Panc1 (cell line): ENCODE measurements around the gene ARHGEF7. TPM values are rescaled to one million over a fixed set of nuclear protein-coding genes. Genes with fewer than 3 reads are reported as not detected.

Experiments used
- ATAC-seq: fragments of 200-7000 bp; cut with Tn5 transposase; 2 replicates; pipeline ENCODE4 v1.9.1; 2020; ENCODE audit warnings: mild to moderate bottlenecking, moderate library complexity
- BruUV-seq: library from RNA; stranded (reverse); fragments of 400-500 nt; replicated peaks from 2 replicates; lab custom pipeline; 2021; lab: Mats Ljungman, UMichigan
- CTCF ChIA-PET: fragments of 300-600 bp; sonication (Branson Sonifier 250); formaldehyde crosslinking; loops from one replicate; lab custom pipeline; 2022; ENCODE audit warnings: antibody characterized with exemption; lab: Charles Lee
- POLR2A ChIA-PET: fragments of 300-600 bp; sonication (Branson Sonifier 250); formaldehyde crosslinking; loops from one replicate; lab custom pipeline; 2022; ENCODE audit warnings: antibody characterized with exemption; lab: Charles Lee
- DNase-seq: peaks from one replicate; pipeline ENCODE4 v3.0.0-alpha.2; 2010; ENCODE audit warnings: low read depth, low spot score
- H3K27ac ChIP-seq: 2 replicates; pipeline ENCODE4 v1.5.1; 2011; ENCODE audit warnings: mild to moderate bottlenecking, low read length, inconsistent platforms
- H3K27me3 ChIP-seq: fragments of 200-500 bp; sonication (Bioruptor generic); 2 replicates; pipeline ENCODE4 v1.6.0; 2014; ENCODE audit warnings: low read length, inconsistent platforms; ENCODE audit not compliant: control insufficient read depth, insufficient read depth
- H3K36me3 ChIP-seq: fragments of 200-500 bp; sonication (Bioruptor generic); 2 replicates; pipeline ENCODE4 v1.5.1; 2014; ENCODE audit warnings: inconsistent platforms, mild to moderate bottlenecking, low read length, moderate library complexity; ENCODE audit not compliant: control insufficient read depth, insufficient read depth
- H3K4me1 ChIP-seq: 2 replicates; pipeline ENCODE4 v1.5.1; 2011; ENCODE audit warnings: inconsistent platforms, mild to moderate bottlenecking, low read length, moderate library complexity; ENCODE audit not compliant: control insufficient read depth, insufficient read depth
- H3K4me3 ChIP-seq, 2 experiments: 2 replicates each; pipeline ENCODE4 v1.5.1; 2011 to 2012; ENCODE audit warnings: low read depth in 2 of 2, low read length in 2 of 2, mild to moderate bottlenecking in 2 of 2, inconsistent platforms in 1 of 2, moderate library complexity in 1 of 2
- H3K9me3 ChIP-seq: fragments of 200-500 bp; sonication (Bioruptor generic); 2 replicates; pipeline ENCODE4 v1.5.1; 2014; ENCODE audit warnings: low read depth, mild to moderate bottlenecking, inconsistent platforms, low read length, moderate library complexity; ENCODE audit not compliant: control insufficient read depth, insufficient read depth
- CTCF ChIP-seq: fragments of 450-650 bp; IDR thresholded peaks from 2 replicates; pipeline ENCODE4 v1.5.1; 2017; ENCODE audit warnings: mild to moderate bottlenecking
- POLR2AphosphoS5 ChIP-seq: IDR thresholded peaks from 2 replicates; pipeline ENCODE4 v1.6.1; 2012; ENCODE audit warnings: mild to moderate bottlenecking, low read depth, low read length, moderate library complexity
- SIN3A ChIP-seq: IDR thresholded peaks from 2 replicates; pipeline ENCODE4 v1.6.1; 2012; ENCODE audit warnings: low read depth, mild to moderate bottlenecking, low read length, moderate library complexity, borderline replicate concordance; ENCODE audit not compliant: insufficient read depth
- TCF7L2 ChIP-seq: IDR thresholded peaks from 2 replicates; pipeline ENCODE4 v1.6.1; 2011; ENCODE audit warnings: mild to moderate bottlenecking, low read depth, low read length, inconsistent platforms
- in situ Hi-C: cut with HindIII; loops from 2 replicates; pipeline ENCODE4 v1.10.0; 2016; ENCODE audit warnings: low sequenced_read_pairs, low pct_unique_long_range_greater_than_20kb
- intact Hi-C: fragments of 100-400 bp; cut with micrococcal nuclease; formaldehyde crosslinking; loops from one replicate; pipeline ENCODE4 v1.10.0; 2022; ENCODE audit not compliant: unreplicated experiment
- total RNA-seq: library from RNA; stranded (reverse); gene quantifications from one replicate; pipeline ENCODE4 v1.2.1, GENCODE V29; 2021; ENCODE audit not compliant: unreplicated experiment
- TF ChIP-seq, protein P1 (sequence below), 2 experiments: IDR thresholded peaks; 2 replicates each; pipeline ENCODE4 v1.6.1; 2011 to 2012; ENCODE audit warnings: low read depth in 2 of 2, control low read depth in 1 of 2, low read length in 1 of 2, mild to moderate bottlenecking in 1 of 2, moderate library complexity in 1 of 2; ENCODE audit not compliant: insufficient read depth in 1 of 2

The ARHGEF7 gene
- total RNA-seq, 1 experiment from 2014 or later, result 36.4 TPM

DNA sequence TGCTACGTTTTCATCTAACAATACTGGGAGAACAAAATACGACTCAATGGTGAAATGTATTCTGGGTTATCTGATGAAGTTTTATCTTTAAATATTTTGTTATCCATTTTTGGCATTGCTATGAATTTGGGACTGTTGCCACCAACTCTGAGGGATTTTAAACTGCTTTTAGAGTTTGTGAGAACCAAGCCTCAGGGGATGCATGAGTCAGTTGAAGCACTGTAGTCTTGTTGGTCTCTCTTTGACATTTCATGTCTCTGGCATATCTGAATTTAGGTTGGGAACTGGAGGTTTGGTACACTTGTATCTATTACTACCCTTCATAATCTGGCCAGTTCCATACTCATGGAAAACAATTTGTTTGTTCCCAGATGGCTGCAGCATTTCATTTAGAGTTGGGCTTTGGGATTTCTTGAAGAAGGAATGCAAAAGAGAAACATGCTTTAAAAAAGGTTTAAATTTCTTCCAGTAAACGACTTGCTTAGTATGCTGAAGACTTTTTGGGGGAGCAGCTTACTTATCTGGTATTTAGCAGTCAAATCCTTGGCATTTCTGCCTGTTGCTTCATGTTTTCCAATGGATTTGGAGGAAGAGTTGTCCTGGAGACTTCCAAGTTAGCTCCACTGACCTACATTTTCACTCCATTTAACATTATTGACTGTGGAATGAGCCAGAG is 28.9 kb downstream of the ARHGEF7 start:
- no peak for TF ChIP-seq TCF7L2
- no peak for TF ChIP-seq POLR2AphosphoS5
- TF ChIP-seq, protein P1, sequence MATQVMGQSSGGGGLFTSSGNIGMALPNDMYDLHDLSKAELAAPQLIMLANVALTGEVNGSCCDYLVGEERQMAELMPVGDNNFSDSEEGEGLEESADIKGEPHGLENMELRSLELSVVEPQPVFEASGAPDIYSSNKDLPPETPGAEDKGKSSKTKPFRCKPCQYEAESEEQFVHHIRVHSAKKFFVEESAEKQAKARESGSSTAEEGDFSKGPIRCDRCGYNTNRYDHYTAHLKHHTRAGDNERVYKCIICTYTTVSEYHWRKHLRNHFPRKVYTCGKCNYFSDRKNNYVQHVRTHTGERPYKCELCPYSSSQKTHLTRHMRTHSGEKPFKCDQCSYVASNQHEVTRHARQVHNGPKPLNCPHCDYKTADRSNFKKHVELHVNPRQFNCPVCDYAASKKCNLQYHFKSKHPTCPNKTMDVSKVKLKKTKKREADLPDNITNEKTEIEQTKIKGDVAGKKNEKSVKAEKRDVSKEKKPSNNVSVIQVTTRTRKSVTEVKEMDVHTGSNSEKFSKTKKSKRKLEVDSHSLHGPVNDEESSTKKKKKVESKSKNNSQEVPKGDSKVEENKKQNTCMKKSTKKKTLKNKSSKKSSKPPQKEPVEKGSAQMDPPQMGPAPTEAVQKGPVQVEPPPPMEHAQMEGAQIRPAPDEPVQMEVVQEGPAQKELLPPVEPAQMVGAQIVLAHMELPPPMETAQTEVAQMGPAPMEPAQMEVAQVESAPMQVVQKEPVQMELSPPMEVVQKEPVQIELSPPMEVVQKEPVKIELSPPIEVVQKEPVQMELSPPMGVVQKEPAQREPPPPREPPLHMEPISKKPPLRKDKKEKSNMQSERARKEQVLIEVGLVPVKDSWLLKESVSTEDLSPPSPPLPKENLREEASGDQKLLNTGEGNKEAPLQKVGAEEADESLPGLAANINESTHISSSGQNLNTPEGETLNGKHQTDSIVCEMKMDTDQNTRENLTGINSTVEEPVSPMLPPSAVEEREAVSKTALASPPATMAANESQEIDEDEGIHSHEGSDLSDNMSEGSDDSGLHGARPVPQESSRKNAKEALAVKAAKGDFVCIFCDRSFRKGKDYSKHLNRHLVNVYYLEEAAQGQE (IDR thresholded peaks at IDR 0.05; ENCODE audit: insufficient read depth in 1 of 2, low read depth in 2 of 2, low read length in 1 of 2), result no peak
- TF ChIP-seq CTCF, result no peak
- TF ChIP-seq SIN3A, result no peak
- Histone ChIP-seq H3K36me3 (no peaks in the 10 kb centered on the region), H3K9me3 (no peaks in the 10 kb centered on the region), H3K4me3 (no peak overlapping the region), H3K27ac (no peak overlapping the region), H3K27me3 (no peaks in the 10 kb centered on the region), H3K4me1 (no peaks in the 10 kb centered on the region)
- no peak for DNase-seq
- ChIA-PET CTCF (no interaction called here), POLR2A (no interaction called here)
- intact Hi-C loops, result no loop called here
- BruUV-seq, result no TSS peak
- no peak for ATAC-seq
- in situ Hi-C loops, result no loop called here

GRCh38 chr13:111145071-111145470 is 30.0 kb downstream of the ARHGEF7 start:
- Histone ChIP-seq H3K27me3 (no peaks in the 10 kb centered on the region; the same call in 1 of the 2 replicates), H3K4me1 (no peaks in the 10 kb centered on the region), H3K9me3 (no peaks in the 10 kb centered on the region), H3K4me3 (no peak overlapping the region), H3K27ac (no peak overlapping the region), H3K36me3 (no peaks in the 10 kb centered on the region)
- intact Hi-C loops (no loop called here), in situ Hi-C loops (no loop called here)
- no peak for ATAC-seq
- POLR2A ChIA-PET, result no interaction called here
- BruUV-seq, result no TSS peak
- CTCF ChIA-PET, result no interaction called here
- TF ChIP-seq, protein P1 (IDR thresholded peaks at IDR 0.05; ENCODE audit: insufficient read depth in 1 of 2, low read depth in 2 of 2, low read length in 1 of 2), result no peak
- TF ChIP-seq POLR2AphosphoS5 (no peak), SIN3A (no peak), CTCF (no peak), TCF7L2 (no peak)
- no peak for DNase-seq
